Vagina (tissue), 2 donors: Measurements from ENCODE around the gene HERC5. TPM values are rescaled to one million over a fixed set of nuclear protein-coding genes. Genes with fewer than 3 reads are reported as not detected.

Source experiments
- DNase-seq, 2 donors: peaks; one replicate each; pipeline ENCODE4 v3.0.0-alpha.2; 2017; ENCODE audit errors: extremely low spot score in 2 of 2
- H3K27ac ChIP-seq: fragments of 200-600 bp; sonication (generic); one replicate; pipeline ENCODE4 v1.5.1; 2019
- H3K27me3 ChIP-seq: fragments of 200-600 bp; sonication (generic); one replicate; pipeline ENCODE4 v1.5.1; 2019
- H3K36me3 ChIP-seq, 2 donors: fragments of 200-600 bp; sonication (generic); one replicate each; pipeline ENCODE4 v1.5.1; 2017 to 2019
- H3K4me1 ChIP-seq: fragments of 200-600 bp; sonication (generic); one replicate; pipeline ENCODE4 v1.5.1; 2019
- H3K4me3 ChIP-seq, 2 donors: fragments of 200-600 bp; sonication (generic); 1 replicate in 1 of 2; 2 replicates in 1 of 2; pipeline ENCODE4 v1.5.1; 2016 to 2019
- H3K9me3 ChIP-seq: fragments of 200-600 bp; sonication (generic); one replicate; pipeline ENCODE4 v1.5.1; 2019
- CTCF ChIP-seq, 3 experiments: fragments of 450-650 bp in 2 of 3; fragments of 200-600 bp in 1 of 3; sonication (generic) in 1 of 3; IDR thresholded peaks; one replicate each; pipeline ENCODE4 v1.5.1; 2017 to 2019; ENCODE audit warnings: antibody characterized with exemption in 3 of 3, mild to moderate bottlenecking in 2 of 3, moderate library complexity in 2 of 3
- POLR2A ChIP-seq, 2 donors: fragments of 450-650 bp; IDR thresholded peaks; one replicate each; pipeline ENCODE4 v1.6.1; 2017; ENCODE audit warnings: antibody characterized with exemption in 2 of 2, mild to moderate bottlenecking in 2 of 2, moderate library complexity in 2 of 2
- POLR2AphosphoS5 ChIP-seq, 2 donors: sonication (generic); formaldehyde crosslinking; IDR thresholded peaks; one replicate each; pipeline ENCODE4 v1.9.0; 2017; ENCODE audit warnings: antibody characterized with exemption in 2 of 2, mild to moderate bottlenecking in 2 of 2, low read depth in 1 of 2; ENCODE audit not compliant: insufficient read depth in 1 of 2
- intact Hi-C: fragments of 100-400 bp; cut with DNase I; formaldehyde crosslinking; loops from one replicate; pipeline ENCODE4 v1.15.1; 2023
- total RNA-seq: library from RNA; depleted of rRNA; stranded (reverse); fragments of >200 nt; gene quantifications from one replicate; pipeline ENCODE4 v1.2.3, GENCODE V29; 2016

HERC5 gene
- total RNA-seq, 1 donor from 2014 or later, result 5.4 TPM

GRCh38 chr4:88448889-88449288 is 8.0 kb upstream of the HERC5 start:
- H3K36me3 ChIP-seq, result no peaks in the 10 kb centered on the region
- intact Hi-C loops, result no loop called here
- H3K9me3 ChIP-seq, result no peaks in the 10 kb centered on the region
- no peak for DNase-seq
- H3K27me3 ChIP-seq, result no peaks in the 10 kb centered on the region
- no peak overlapping the region for H3K27ac ChIP-seq
- TF ChIP-seq CTCF (IDR thresholded peaks at IDR 0.05) (no peak), POLR2AphosphoS5 (IDR thresholded peaks at IDR 0.05; ENCODE audit: insufficient read depth in 1 of 2, low read depth in 1 of 2) (no peak), POLR2A (IDR thresholded peaks at IDR 0.05) (no peak)
- H3K4me3 ChIP-seq, result no peak overlapping the region
- no peaks in the 10 kb centered on the region for H3K4me1 ChIP-seq

GRCh38 chr4:88449290-88449689 is 7.6 kb upstream of the HERC5 start:
- no peaks in the 10 kb centered on the region for H3K9me3 ChIP-seq
- intact Hi-C loops, result no loop called here
- no peaks in the 10 kb centered on the region for H3K36me3 ChIP-seq
- no peak overlapping the region for H3K4me3 ChIP-seq
- no peak for DNase-seq
- TF ChIP-seq POLR2AphosphoS5 (IDR thresholded peaks at IDR 0.05; ENCODE audit: insufficient read depth in 1 of 2, low read depth in 1 of 2) (no peak), CTCF (IDR thresholded peaks at IDR 0.05) (no peak), POLR2A (IDR thresholded peaks at IDR 0.05) (no peak)
- H3K4me1 ChIP-seq, result no peaks in the 10 kb centered on the region
- no peaks in the 10 kb centered on the region for H3K27me3 ChIP-seq
- H3K27ac ChIP-seq, result no peak overlapping the region

- H3K27me3 ChIP-seq, result no peaks in the 10 kb centered on the region
- TF ChIP-seq POLR2A (IDR thresholded peaks at IDR 0.05), result no peak
- no peak for TF ChIP-seq CTCF (IDR thresholded peaks at IDR 0.05)
- no peak for TF ChIP-seq POLR2AphosphoS5 (IDR thresholded peaks at IDR 0.05; ENCODE audit: insufficient read depth in 1 of 2, low read depth in 1 of 2)
- H3K36me3 ChIP-seq, result no peaks in the 10 kb centered on the region
- H3K4me1 ChIP-seq, result peaks cover 6% of the 10 kb centered on the region
- intact Hi-C loops, result no loop called here
- DNase-seq, result no peak
- no peaks in the 10 kb centered on the region for H3K9me3 ChIP-seq
- H3K4me3 ChIP-seq, result no peak overlapping the region
- H3K27ac ChIP-seq, result no peak overlapping the region
Observed at GRCh38 chr4:88451205-88451604, 5.7 kb upstream of the HERC5 start.

- H3K4me1 ChIP-seq, result peaks cover 11% of the 10 kb centered on the region
- intact Hi-C loops, result no loop called here
- no peak for TF ChIP-seq POLR2AphosphoS5 (IDR thresholded peaks at IDR 0.05; ENCODE audit: insufficient read depth in 1 of 2, low read depth in 1 of 2)
- TF ChIP-seq CTCF (IDR thresholded peaks at IDR 0.05), result no peak
- TF ChIP-seq POLR2A (IDR thresholded peaks at IDR 0.05), result no peak
- H3K27me3 ChIP-seq, result no peaks in the 10 kb centered on the region
- DNase-seq, result no peak
- H3K27ac ChIP-seq, result no peak overlapping the region
- no peaks in the 10 kb centered on the region for H3K36me3 ChIP-seq
- H3K9me3 ChIP-seq, result no peaks in the 10 kb centered on the region
- H3K4me3 ChIP-seq, result no peak overlapping the region
Observed at GRCh38 chr4:88452912-88453311, 4.0 kb upstream of the HERC5 start.

- intact Hi-C loops, result no loop called here
- no peaks in the 10 kb centered on the region for H3K27me3 ChIP-seq
Observed at GRCh38 chr4:88457307-88458103, 586 bp downstream of the HERC5 start.

More at GRCh38 chr4:88457307-88458103, 586 bp downstream of the HERC5 start:
- peak overlapping the region; percentile 77 for H3K27ac ChIP-seq
- TF ChIP-seq POLR2AphosphoS5 (IDR thresholded peaks at IDR 0.05; ENCODE audit: insufficient read depth in 1 of 2, low read depth in 1 of 2), result no peak
- no peak for TF ChIP-seq POLR2A (IDR thresholded peaks at IDR 0.05)
- H3K9me3 ChIP-seq, result no peaks in the 10 kb centered on the region
- H3K36me3 ChIP-seq, result no peaks in the 10 kb centered on the region
- DNase-seq, result no peak
- peaks cover 25% of the 10 kb centered on the region for H3K4me1 ChIP-seq
- H3K4me3 ChIP-seq, result peak overlapping the region; percentile 68 to 73
